Activated CD8-positive, alpha-beta T cell treated with anti-CD3 and anti-CD28 coated beads, Interleukin-2, amount 10 ng/mL, durations not matched to agents 7 days and 5 days (primary cell): Measurements from ENCODE around the gene MEIKIN. TPM values are rescaled to one million over a fixed set of nuclear protein-coding genes. Genes with fewer than 3 reads are reported as not detected.

Experiments
- ATAC-seq: fragments of 150-1000 bp; cut with Tn5 transposase; one replicate; pipeline ENCODE4 v1.10.0; 2021; ENCODE audit warnings: moderate library complexity
- CTCF ChIA-PET: fragments of 350-600 bp; sonication (Branson Sonifier 250); formaldehyde crosslinking; loops from one replicate; lab custom pipeline; 2021; ENCODE audit warnings: antibody characterized with exemption; lab: Charles Lee
- POLR2A ChIA-PET: fragments of 350-600 bp; sonication (Branson Sonifier 250); formaldehyde crosslinking; loops from one replicate; lab custom pipeline; 2021; ENCODE audit warnings: antibody characterized with exemption; lab: Charles Lee
- DNase-seq: peaks from one replicate; pipeline ENCODE4 v3.0.0-alpha.2; 2020
- H3K27ac Mint-ChIP-seq: one replicate; pipeline ENCODE4 v1.8.0; 2021; ENCODE audit warnings: mild to moderate bottlenecking, mixed read lengths
- H3K27me3 Mint-ChIP-seq: one replicate; pipeline ENCODE4 v1.8.0; 2021; ENCODE audit warnings: low read depth, mixed read lengths
- H3K36me3 Mint-ChIP-seq: one replicate; pipeline ENCODE4 v1.8.0; 2021; ENCODE audit warnings: low read depth, mixed read lengths
- H3K4me1 Mint-ChIP-seq: one replicate; pipeline ENCODE4 v1.8.0; 2021; ENCODE audit warnings: low read depth, mixed read lengths
- H3K4me3 Mint-ChIP-seq: one replicate; pipeline ENCODE4 v1.8.0; 2021; ENCODE audit warnings: mild to moderate bottlenecking, mixed read lengths
- H3K9me3 Mint-ChIP-seq: one replicate; pipeline ENCODE4 v1.8.0; 2022; ENCODE audit warnings: mixed read lengths; ENCODE audit not compliant: insufficient read depth
- total RNA-seq, 2 experiments: library from RNA; stranded (reverse); gene quantifications; one replicate each; pipeline ENCODE4 v1.2.3, GENCODE V29; 2021

The MEIKIN gene
- total RNA-seq, 2 experiments from 2014 or later: not detected

- Mint-ChIP-seq H3K4me3 (no peak overlapping the region), H3K36me3 (peaks cover 9% of the 10 kb centered on the region), H3K4me1 (no peaks in the 10 kb centered on the region), H3K9me3 (no peaks in the 10 kb centered on the region), H3K27me3 (no peaks in the 10 kb centered on the region), H3K27ac (no peak overlapping the region)
- POLR2A ChIA-PET: no interaction called here
- CTCF ChIA-PET: interaction anchor here (3.0 kb wide), 1 partner anchor 41 kb away, joined by 7 read pairs; no protein-coding TSS in a partner anchor
- ATAC-seq (no peak), DNase-seq (no peak)
Measured at GRCh38 chr5:131966551-131966950, 21.1 kb upstream of the MEIKIN start.

GRCh38 chr5:131965826-131966415, 20.5 kb upstream of the MEIKIN start:
- Mint-ChIP-seq H3K27ac (no peak overlapping the region), H3K27me3 (no peaks in the 10 kb centered on the region), H3K4me1 (no peaks in the 10 kb centered on the region), H3K36me3 (peaks cover 9% of the 10 kb centered on the region), H3K4me3 (no peak overlapping the region), H3K9me3 (no peaks in the 10 kb centered on the region)
- DNase-seq (peak; percentile 5), ATAC-seq (no peak)
- POLR2A ChIA-PET: no interaction called here
- CTCF ChIA-PET: interaction anchor here (3.0 kb wide), 1 partner anchor 41 kb away, joined by 7 read pairs; no protein-coding TSS in a partner anchor

- ATAC-seq (no peak), DNase-seq (no peak)
- peaks cover 11% of the 10 kb centered on the region for H3K4me1 Mint-ChIP-seq
- H3K27ac Mint-ChIP-seq: no peak overlapping the region
- H3K9me3 Mint-ChIP-seq: no peaks in the 10 kb centered on the region
- ChIA-PET POLR2A (no interaction called here), CTCF (interaction anchor here (0.9 kb wide), 1 partner anchor 48 kb away, joined by 3 read pairs; no protein-coding TSS in a partner anchor)
- no peak overlapping the region for H3K4me3 Mint-ChIP-seq
- H3K27me3 Mint-ChIP-seq: no peaks in the 10 kb centered on the region
- H3K36me3 Mint-ChIP-seq: peaks cover 18% of the 10 kb centered on the region
Measured at GRCh38 chr5:131959906-131960305, 14.4 kb upstream of the MEIKIN start.

GRCh38 chr5:131959136-131959535, 13.7 kb upstream of the MEIKIN start:
- no peaks in the 10 kb centered on the region for H3K9me3 Mint-ChIP-seq
- peaks cover 11% of the 10 kb centered on the region for H3K4me1 Mint-ChIP-seq
- no peak for ATAC-seq
- peaks cover 21% of the 10 kb centered on the region for H3K36me3 Mint-ChIP-seq
- no peak for DNase-seq
- no peak overlapping the region for H3K27ac Mint-ChIP-seq
- ChIA-PET CTCF (no interaction called here), POLR2A (no interaction called here)
- no peaks in the 10 kb centered on the region for H3K27me3 Mint-ChIP-seq
- H3K4me3 Mint-ChIP-seq: no peak overlapping the region

- H3K9me3 Mint-ChIP-seq: no peaks in the 10 kb centered on the region
- H3K4me3 Mint-ChIP-seq: no peak overlapping the region
- no peaks in the 10 kb centered on the region for H3K27me3 Mint-ChIP-seq
- H3K27ac Mint-ChIP-seq: no peak overlapping the region
- H3K36me3 Mint-ChIP-seq: peaks cover 23% of the 10 kb centered on the region
- CTCF ChIA-PET: no interaction called here
- ATAC-seq: no peak
- POLR2A ChIA-PET: no interaction called here
- peaks cover 11% of the 10 kb centered on the region for H3K4me1 Mint-ChIP-seq
- DNase-seq: no peak
Measured at GRCh38 chr5:131957721-131958441, 12.4 kb upstream of the MEIKIN start.

- peaks cover 13% of the 10 kb centered on the region for H3K36me3 Mint-ChIP-seq
- CTCF ChIA-PET: no interaction called here
- ATAC-seq: no peak
Measured at GRCh38 chr5:131953969-131954368, 8.5 kb upstream of the MEIKIN start.

GRCh38 chr5:131952301-131952857, 6.9 kb upstream of the MEIKIN start:
- H3K27ac Mint-ChIP-seq: no peak overlapping the region
- ATAC-seq (no peak), DNase-seq (no peak)
- H3K4me1 Mint-ChIP-seq: peaks cover 1% of the 10 kb centered on the region
- ChIA-PET POLR2A (interaction anchor here (0.6 kb wide), 1 partner anchor 43 kb away, joined by 3 read pairs; no protein-coding TSS in a partner anchor), CTCF (interaction anchor here (0.6 kb wide), 1 partner anchor 1916 kb away, joined by 3 read pairs; no protein-coding TSS in a partner anchor)
- H3K36me3 Mint-ChIP-seq: peaks cover 8% of the 10 kb centered on the region
- H3K27me3 Mint-ChIP-seq: peaks cover 5% of the 10 kb centered on the region
- H3K4me3 Mint-ChIP-seq: no peak overlapping the region
- H3K9me3 Mint-ChIP-seq: no peaks in the 10 kb centered on the region

More at GRCh38 chr5:131953969-131954368, 8.5 kb upstream of the MEIKIN start:
- H3K4me1 Mint-ChIP-seq: peaks cover 11% of the 10 kb centered on the region
- DNase-seq: no peak
- H3K9me3 Mint-ChIP-seq: no peaks in the 10 kb centered on the region
- H3K4me3 Mint-ChIP-seq: no peak overlapping the region
- peaks cover 4% of the 10 kb centered on the region for H3K27me3 Mint-ChIP-seq
- H3K27ac Mint-ChIP-seq: no peak overlapping the region
- POLR2A ChIA-PET: no interaction called here

- DNase-seq: no peak
- peaks cover 5% of the 10 kb centered on the region for H3K27me3 Mint-ChIP-seq
- H3K36me3 Mint-ChIP-seq: peaks cover 7% of the 10 kb centered on the region
- no peak overlapping the region for H3K27ac Mint-ChIP-seq
- no peaks in the 10 kb centered on the region for H3K9me3 Mint-ChIP-seq
- H3K4me3 Mint-ChIP-seq: no peak overlapping the region
- ATAC-seq: no peak
- ChIA-PET CTCF (no interaction called here), POLR2A (no interaction called here)
- H3K4me1 Mint-ChIP-seq: no peaks in the 10 kb centered on the region
Measured at GRCh38 chr5:131950706-131951105, 5.2 kb upstream of the MEIKIN start.

- ATAC-seq (no peak), DNase-seq (no peak)
- POLR2A ChIA-PET: no interaction called here
- Mint-ChIP-seq H3K27ac (no peak overlapping the region), H3K36me3 (no peaks in the 10 kb centered on the region), H3K27me3 (peaks cover 5% of the 10 kb centered on the region), H3K4me3 (no peak overlapping the region), H3K9me3 (no peaks in the 10 kb centered on the region), H3K4me1 (no peaks in the 10 kb centered on the region)
- CTCF ChIA-PET: no interaction called here
Measured at GRCh38 chr5:131947445-131947844, 2.0 kb upstream of the MEIKIN start.

GRCh38 chr5:131944702-131945550, 537 bp downstream of the MEIKIN start:
- H3K36me3 Mint-ChIP-seq: no peaks in the 10 kb centered on the region
- no peaks in the 10 kb centered on the region for H3K4me1 Mint-ChIP-seq
- H3K4me3 Mint-ChIP-seq: no peak overlapping the region
- H3K27ac Mint-ChIP-seq: no peak overlapping the region
- H3K9me3 Mint-ChIP-seq: no peaks in the 10 kb centered on the region
- POLR2A ChIA-PET: no interaction called here
- H3K27me3 Mint-ChIP-seq: peaks cover 7% of the 10 kb centered on the region
- DNase-seq (no peak), ATAC-seq (no peak)
- CTCF ChIA-PET: no interaction called here

GRCh38 chr5:131943916-131944315, 1.5 kb downstream of the MEIKIN start:
- H3K27ac Mint-ChIP-seq: no peak overlapping the region
- no peaks in the 10 kb centered on the region for H3K36me3 Mint-ChIP-seq
- no peak overlapping the region for H3K4me3 Mint-ChIP-seq
- ATAC-seq (no peak), DNase-seq (no peak)
- CTCF ChIA-PET: no interaction called here
- POLR2A ChIA-PET: no interaction called here
- H3K4me1 Mint-ChIP-seq: no peaks in the 10 kb centered on the region
- no peaks in the 10 kb centered on the region for H3K9me3 Mint-ChIP-seq
- H3K27me3 Mint-ChIP-seq: peaks cover 3% of the 10 kb centered on the region
